HG02763 (cell line): ENCODE results near the gene SERP2.

Experiments
- ATAC-seq: cut with Tn5 transposase; IDR thresholded peaks from one replicate; pipeline ENCODE4 v1.9.1; 2021; ENCODE audit warnings: mild to moderate bottlenecking, moderate library complexity; ENCODE audit not compliant: unreplicated experiment

The SERP2 gene

DNA sequence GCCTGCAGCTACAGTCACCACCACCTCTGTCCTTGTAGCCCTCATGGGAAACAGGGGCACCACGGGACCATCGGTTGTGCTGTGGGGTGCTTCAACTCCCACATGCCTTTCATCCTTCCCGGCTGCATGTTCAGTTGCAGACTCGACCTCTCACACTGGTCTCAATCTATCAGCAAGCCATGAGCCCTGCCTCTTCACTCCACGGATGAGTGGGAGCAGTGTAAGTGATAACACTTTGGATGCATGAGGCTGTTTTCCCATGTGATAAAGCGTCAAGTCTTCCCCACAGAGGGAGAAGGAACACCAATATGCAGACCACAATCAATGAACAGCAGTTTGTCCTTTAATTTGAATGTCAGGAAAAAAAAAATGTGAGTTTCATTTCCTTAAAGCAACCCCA, 12.2 kb downstream of the SERP2 start:
- no peak for ATAC-seq

DNA sequence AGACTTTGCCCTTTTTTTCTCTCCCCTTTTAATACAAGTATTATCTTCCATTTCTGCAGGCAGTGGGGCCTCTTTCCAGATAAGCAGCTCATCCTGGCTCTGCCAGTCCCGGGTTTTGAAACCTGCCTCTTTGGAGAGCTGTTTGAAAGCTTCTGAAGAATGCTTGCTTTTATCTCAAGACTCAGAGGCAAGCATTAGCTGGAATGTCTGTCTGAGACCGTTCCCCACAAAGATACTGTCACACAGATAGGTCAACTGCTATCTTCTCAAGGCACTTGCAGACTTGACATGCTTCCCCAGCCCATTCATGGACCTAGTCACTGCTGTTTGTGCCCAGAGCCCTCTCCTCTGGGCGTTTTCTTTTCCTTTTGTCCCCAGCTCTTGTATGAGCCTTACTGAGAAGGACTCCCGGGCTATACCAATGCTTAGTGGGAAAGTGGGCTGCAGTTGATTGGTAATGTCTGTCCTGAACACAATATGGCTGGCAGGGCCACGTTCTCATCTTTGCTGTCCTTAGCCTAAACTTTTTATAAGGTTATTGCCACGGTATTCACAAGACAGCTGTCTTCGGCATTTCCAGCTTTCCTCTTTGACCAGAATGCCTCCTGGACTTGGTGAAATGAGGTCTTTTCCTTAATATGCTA, 13.4 kb downstream of the SERP2 start:
- no peak for ATAC-seq

DNA sequence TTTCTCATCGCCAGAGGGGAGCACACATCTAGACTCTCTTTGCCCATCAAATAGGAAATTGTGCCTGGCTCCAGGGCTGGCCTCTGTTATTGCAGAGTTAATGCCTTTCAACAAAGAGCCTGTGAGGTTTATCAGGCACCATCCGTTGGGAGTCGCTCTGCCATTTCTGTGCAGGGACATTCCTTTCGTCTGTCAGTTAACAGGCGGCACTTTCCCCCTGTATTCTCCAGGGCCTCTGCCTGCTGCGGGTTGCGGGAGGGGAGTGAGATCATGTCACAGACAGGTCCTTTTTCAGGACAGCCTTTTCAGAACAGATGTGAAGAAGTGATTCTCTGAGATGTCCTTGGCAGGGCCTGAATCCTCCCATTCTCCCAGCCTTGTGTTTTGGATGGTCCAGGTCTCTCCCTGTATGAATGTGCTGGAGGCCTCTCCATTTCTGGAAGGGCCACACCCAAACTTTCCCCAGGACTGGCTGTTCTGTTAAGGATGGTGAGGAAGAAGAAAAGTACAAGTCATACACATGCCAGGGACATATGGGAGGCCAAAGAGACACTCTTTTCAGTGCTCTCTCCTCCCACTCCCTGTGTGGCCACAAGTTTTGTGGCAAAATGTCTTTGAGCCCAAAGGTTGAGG, 14.9 kb downstream of the SERP2 start:
- no peak for ATAC-seq

DNA sequence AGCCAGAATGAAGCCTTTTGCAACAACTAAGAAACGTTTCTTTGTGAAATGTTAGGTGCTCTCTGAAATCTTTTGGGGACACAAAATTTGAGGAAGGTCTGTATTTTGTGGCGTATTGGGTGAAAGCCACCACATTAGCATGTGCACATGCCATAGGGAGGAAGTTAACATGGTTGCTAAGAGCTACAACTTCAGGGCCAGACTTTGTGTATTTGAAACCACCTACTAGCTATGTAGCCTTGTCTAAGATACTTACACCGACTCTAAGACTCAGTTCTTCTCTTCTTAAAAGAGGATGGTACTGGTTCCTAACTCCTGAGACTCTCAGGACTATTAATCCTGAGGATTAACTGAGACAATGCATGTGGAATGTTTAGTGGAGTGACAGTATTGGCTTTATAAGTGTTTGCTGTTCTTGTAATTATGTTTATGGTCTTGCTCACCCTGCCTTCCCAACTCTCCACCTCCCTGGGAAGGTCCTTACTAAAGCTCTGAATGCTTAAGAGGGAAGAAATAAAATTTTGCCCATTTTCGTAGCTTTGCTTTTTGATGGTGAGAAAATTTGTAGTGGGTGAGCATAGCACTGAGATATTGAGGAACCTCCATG, 15.5 kb downstream of the SERP2 start:
- no peak for ATAC-seq

DNA sequence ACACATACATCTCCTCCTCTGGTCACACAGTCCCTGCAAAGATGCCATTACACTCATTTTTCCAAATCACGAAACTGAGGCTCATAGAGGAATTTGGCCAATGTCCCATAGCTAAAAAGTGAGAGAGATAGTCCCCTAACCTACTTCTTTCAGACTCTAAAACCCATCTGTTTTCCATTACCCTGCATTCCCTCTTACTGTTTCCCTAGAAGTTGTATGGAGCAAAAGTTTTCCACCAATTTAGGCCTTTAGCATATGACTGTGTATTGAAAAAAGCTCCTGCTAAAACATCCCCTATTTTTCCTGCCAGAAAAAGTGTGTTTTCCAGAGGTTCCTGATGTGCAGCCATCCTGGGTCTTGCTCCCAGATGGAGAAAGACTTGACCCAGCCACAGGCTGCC, 16.3 kb downstream of the SERP2 start:
- ATAC-seq = no peak

DNA sequence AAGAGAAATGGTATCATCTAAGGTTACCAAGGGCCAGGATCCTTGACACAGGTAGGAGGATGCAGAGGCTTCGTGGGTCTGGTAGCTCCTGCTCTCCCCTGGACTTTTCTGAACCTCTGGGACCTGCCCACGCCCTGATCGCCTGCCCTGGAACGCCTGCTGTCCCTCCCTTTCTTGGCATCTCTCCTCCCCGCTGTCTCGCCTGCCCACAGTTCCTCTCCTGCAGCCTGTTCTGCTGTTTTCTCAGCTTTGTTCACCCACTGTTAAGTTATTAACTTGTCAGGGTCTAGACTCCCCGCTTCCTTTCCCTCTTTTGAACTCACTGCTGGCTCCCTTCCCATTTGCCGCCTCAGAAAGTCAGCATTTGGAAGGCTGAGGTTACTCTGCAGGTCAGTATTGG, 19.8 kb downstream of the SERP2 start:
- ATAC-seq = no peak

DNA sequence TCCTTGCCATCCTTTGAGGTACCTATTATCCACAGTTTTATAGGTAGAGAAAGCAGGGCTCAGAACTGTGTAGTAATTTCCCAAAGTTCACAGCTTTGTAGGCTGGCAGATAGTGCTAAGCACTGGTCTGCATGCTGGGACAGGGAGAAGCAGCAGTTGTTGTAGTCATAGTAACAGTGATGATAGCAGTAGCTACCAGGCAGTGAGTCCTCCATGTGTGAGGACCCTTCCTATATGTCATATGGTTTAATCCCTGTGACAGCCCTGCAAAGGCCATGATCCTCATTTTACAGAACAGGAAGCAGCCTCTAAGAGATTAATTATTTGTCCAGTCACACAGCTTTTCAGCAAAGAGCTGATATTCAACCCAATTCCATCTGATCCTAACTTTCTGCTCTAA, 21.0 kb downstream of the SERP2 start:
- no peak for ATAC-seq

DNA sequence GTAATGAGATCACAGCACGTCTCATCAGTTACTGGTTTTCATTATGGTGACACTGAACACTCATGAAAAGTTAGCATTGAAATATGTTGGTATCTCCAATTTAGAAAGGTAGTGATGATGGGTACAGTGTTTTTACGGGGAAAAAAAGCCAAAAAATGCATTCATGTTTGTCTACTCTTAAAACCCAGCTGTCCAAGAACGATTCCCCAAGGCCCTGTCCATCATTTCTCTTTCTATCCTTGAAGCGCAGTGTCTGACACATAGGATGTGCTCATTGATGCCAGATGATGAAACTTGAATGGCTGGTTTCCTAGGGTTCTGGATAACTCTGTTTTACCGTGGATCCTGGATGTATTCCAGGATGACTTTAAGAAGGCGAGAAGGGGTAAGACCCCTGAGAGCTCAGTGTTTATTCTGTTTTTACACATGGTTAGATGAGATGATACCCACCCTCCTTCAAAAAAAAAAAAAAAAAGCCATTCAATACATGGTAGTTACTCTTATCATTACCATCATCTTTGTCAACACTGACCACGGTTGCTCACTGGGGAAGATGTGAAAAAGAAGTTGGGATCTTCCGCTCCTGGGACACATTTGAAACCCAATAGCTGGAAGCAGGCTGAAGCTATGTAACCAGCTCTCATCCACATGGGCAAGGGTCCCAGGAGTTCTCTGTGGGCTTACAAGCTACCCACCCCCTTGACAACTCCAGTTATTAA, 22.5 kb downstream of the SERP2 start:
- no peak for ATAC-seq

DNA sequence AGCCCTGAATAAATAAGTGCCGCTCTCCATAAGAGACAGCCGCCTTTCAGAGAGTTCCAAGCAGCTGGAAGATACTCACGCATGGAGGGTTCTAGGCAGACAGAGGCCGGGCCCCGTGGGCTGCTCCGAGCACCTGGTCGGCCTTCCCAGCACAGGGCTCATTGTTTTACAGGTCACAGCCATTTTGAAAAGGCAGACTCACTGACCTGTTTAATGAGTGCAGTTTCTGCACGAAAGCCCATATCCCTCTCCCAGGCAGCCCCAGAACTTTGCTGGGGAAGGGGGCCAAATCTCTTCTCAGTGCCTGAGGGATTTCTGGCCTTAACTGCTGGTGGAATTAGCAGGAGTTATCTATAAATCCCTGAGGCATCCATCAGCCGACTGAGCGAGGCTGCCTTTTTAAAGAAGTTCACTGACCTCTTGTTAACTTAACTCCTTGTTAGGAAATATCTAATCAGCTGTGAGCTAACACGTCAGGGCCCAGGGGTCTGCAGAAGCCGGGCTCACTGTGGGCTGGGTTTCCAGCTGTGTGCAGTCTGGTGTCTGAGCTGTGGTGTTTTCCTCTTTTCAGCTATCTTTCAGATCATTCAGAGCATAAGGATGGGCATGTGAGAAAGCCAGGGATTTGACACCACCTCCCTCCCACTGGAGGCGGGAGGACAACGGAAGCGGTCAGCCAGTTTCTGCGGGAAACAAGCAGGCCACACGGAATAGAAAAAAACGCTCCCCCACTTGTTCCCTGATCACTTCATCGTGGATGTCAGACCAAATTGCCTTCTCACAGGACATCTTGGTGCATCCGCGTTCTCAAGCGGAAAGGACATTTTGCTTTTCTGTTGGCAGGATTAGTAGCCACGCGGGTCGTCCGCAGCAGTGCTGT, 23.3 kb downstream of the SERP2 start:
- no peak for ATAC-seq

DNA sequence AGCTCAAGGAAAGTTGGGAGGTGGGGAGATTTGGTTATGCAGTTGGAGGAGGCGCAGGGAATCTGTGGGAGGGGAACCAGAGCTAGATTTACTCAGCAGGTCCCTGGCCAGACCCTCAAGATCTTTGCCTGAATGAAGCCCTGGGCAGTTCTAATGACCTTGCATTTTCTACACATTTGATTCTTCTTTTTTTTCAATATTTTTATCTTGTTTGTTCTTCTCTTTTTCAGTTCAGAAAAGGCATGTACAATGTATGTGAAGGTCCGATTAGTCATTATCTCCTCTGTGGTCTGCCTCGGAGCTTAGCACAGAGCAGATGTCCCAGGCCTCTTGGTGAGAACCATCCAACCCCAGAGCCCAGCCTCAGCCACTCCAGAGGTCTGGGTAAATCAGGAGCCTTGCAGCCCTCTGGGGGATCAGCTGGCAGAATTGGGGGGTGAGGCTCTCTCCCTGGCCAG, 24.2 kb downstream of the SERP2 start:
- ATAC-seq = no peak

DNA sequence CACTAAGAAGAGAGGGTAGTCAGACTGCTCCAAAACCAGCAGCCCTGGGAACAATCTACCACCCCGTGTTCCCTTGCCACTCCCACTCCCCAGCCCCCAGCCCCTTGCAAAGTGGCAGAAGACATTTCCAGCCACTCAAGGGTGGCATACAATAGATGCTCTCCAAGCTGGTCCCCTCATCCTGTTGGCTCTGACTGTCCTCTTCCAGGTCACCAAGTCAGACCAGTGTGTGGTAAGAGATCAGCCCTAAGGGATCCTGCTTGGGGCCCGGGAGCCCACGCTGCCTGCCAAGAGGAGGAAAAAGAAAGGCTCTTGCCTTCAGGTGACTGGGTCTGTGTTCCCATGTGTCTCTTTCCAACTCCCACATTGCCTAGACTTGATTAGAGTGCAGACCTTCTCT, 25.0 kb downstream of the SERP2 start:
- ATAC-seq = no peak

DNA sequence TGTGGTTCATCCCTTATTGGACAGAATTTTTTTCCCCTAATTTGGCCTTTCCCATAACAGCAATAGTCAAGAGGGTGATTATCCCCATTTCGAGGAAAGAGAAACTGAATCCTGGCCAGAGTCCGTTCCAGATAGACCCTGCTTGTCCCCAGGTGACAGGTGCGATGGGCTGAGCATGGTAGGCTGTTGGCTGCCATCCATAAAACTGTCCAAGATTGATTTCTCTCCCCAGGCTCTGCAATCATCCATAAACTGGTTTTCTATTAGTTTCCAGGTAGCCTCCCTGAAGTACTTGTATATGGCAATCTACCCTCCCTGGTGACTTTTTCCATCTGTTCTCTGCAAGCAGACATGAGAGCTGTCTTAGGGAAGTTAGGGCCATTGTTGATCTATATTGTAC, 25.4 kb downstream of the SERP2 start:
- no peak for ATAC-seq

DNA sequence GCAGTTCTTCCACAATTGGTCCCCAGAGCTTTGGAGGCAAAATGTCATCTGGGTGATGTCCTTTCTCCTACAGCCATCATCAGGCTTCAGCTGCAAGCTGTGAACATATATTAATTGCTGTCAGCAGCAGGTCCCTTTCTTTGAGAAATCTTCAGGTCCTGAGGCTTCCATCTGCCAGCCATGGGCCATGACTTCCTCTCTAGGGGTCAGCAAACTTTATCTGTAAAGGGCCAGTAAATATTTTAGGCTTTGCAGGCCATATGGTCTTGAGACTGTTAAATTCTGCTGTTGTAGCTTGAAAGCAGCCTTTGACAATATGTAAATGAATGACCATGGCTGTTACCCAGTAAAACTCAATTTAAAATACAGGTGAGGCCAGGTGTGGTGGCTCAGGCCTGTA, 27.1 kb downstream of the SERP2 start:
- ATAC-seq = no peak

DNA sequence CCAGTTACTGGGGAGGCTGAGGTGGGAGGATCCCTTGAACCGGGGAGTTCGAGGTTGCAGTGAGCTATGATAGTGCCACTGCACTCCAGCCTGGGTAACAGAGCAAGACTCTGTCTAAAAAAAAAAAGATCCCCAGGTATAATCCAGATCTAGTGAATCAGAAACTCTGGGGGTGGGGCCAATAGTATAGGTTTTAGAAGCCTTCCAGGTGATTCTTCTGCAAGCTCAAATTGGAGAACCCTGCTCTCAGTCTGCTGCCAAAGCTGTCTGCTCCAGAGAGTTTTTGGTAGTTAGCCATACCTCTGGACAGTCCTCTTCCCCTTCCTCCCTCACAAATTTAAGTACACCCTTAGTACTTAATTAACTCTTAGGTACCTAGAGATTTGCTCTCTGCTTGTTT, 28.0 kb downstream of the SERP2 start:
- no peak for ATAC-seq

DNA sequence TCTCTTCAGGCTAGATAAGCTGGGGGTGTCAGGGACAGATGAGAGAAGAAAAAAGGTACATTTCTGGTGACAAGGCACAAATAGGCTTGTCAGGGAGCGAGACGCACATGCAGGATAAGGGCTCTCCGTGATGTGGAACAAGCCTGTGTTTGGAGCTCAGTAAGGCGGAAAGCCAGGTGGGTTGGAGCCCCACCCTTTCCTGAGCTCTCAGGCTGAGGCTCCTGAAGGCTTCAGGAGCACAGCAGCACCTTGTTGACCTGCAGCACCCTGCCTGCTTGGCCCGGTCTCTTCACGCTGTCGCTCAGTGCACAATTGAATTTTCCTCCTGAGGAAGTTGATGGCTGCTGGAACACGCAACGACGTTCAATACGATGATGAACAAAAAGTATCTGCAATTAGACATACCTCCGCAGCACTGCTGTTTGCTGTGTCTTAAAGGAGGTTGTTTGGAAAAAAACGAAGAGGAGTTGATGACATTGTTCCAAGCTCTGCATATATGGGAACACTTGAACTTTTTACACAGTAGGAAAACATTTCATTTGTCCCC, 29.3 kb downstream of the SERP2 start:
- ATAC-seq = no peak

DNA sequence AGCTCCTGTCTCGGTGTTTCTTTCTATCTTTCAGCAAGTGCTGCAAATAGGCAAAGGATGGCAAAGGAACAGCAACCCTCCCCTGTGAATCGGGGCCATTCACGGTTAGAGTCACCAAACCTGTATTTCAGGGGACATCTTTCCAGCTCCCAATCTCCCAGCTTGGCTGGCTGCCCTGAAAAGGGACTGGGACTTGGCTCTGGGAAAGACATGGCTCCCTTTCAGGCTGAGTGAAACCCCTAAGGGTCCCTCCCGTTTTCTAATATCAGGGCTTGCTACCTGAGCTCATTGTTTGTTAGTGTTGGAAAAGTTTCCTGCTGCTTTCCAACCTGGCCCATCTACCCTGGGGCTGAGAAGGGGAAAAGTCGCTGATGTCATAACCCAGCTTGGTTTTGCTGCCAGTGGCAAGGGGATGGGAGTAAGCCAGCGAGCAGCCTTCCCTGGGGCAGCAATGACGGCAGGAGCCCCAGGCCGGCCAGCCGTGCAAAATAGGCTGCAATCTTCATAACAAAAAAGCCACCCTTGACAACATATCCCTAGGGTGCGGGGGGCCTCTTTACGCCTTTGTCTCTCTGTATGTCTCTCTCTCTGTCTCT, 29.9 kb downstream of the SERP2 start:
- no peak for ATAC-seq

DNA sequence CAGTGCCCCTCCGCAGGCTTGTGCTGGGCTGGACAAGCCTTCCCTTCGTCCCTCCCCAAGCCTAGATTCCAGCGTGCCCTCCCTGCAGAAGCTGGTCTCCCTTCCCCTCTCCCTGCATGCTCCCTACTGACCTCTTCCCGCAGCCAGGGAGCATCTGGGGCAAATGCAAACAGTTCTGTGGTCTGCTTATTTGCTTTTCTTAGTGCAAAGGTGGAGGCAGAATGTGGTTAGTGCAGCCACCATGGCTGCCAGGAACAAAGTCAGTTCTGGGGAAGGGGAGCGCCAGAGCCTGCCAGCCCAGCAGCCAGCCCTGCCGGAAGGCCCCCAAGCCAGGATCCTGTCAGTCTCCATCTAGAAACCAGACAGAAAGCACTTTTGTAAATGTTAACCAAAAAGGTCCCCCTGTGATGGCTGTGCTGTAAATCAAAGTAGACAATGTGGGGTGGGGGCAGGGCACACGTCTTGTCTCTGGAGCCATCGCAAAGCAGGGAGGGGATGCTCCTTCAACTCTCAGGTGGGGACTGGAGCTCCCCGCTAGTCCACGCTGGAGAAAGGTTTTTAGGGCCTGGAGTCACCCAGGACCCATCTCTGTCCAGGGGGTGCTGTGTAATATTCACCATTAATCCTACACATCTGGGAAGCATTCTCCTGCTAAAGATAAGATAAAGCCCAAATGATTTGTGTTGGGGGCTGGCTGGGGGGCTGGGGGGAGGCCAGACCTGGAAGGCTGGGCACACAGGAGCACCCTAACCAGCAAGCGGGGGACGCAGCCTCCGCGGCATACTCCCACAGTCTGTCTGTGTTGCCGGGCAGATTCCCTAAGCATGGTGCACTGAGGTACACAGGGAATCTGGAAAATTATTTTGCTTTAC, 30.9 kb downstream of the SERP2 start:
- ATAC-seq = no peak

DNA sequence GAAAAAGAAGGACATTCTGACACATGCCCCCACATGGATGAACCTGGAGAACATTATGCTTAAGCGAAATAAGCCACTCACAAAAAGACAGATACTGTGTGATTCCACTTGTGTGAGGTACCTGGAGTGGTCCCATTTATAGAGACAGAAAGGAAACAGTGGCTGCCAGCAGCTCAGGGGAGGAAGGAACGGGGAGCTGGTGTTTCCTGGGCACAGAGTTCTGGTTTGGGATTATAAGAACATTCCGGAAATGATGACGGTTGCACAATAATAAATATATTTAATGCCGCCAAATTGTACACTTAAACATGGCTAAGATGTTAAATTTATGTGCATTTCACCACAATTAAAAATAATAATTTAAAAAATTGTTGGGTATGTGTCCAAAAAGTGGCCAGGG, 33.0 kb downstream of the SERP2 start:
- ATAC-seq = no peak

DNA sequence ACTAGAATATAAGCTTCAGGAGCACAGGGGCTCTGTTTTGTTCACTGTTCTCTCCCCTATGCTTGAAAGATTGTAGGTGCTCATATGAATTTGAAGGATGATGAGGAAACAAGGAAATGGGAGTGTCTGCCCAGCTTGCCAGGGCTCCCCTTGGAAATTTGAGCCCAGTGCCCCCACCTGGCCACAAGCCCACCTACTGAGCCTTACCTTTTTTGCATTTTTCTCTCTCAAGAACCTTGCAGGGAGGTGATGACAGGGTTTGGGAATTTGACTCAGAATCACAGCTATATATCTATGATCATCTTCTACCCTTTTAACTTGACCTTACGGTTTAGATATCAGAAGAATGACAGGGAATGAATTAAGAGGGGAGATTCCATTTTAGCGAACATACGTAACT, 33.8 kb downstream of the SERP2 start:
- no peak for ATAC-seq
